SKM-1 (cell line): ENCODE data around the gene RAB17.
"Not testable (repeated sequence)": the region's sequence is repeated elsewhere in the genome, so short reads cannot be mapped to it uniquely, and the experiment has no call there.

ENCODE experiments used
- DNase-seq: peaks from one replicate; lab custom pipeline; 2025; ENCODE audit not compliant: unreplicated experiment; lab: John Stamatoyannopoulos, UW

RAB17 gene

GRCh38 chr2:237600205-237600846 lies 9.8 kb upstream of the RAB17 start:
- no peak for DNase-seq

GRCh38 chr2:237599465-237600110 lies 9.1 kb upstream of the RAB17 start:
- no peak for DNase-seq

- no peak for DNase-seq
Measured at GRCh38 chr2:237598468-237599208, 8.1 kb upstream of the RAB17 start.

DNA sequence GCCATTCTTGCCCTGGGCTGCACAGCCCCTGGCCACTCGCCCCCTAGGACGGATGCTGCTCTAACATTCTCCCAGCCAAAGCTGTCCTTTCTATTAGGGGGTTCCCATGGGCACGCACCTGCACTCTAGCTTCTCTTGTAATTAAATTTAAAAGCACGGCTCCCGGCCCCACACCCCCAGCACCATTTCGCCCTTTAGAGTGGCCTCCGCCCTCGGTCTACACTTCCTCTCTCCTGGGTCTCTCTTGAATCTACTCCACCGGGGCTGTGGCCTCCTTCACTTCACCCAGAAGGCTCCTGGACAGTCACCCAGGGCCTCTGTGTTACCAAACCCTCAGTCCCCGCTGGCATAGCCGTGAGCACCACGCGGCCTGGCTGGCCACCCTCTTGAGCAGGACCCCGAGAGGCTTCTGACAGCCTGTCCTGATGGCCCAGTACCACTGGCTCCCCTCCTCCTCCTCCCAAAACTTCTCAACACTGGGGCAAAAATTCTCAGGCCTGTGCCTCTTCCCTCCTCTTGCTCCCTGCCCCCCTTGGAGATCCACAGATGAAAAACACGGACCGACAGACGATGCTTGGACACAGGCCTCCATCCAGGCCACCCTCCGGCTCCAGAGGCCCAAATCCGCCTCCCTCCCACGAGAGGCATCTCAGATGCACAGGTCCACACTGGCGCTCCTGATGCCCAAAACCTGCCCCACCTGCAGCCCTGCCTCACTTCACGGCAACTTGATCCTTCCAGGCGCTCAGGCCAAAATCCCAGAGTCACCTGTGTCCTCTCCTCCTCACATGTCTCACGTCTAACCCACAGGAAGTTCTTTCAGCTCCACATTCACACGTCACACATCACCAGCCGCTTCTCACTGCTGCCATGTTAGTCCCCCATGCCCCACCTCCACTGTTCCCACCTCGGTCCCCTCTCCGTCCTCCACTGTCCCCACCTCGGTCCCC lies 6.9 kb upstream of the RAB17 start:
- no peak for DNase-seq

GRCh38 chr2:237596520-237597195 lies 6.1 kb upstream of the RAB17 start:
- DNase-seq: no peak

DNA sequence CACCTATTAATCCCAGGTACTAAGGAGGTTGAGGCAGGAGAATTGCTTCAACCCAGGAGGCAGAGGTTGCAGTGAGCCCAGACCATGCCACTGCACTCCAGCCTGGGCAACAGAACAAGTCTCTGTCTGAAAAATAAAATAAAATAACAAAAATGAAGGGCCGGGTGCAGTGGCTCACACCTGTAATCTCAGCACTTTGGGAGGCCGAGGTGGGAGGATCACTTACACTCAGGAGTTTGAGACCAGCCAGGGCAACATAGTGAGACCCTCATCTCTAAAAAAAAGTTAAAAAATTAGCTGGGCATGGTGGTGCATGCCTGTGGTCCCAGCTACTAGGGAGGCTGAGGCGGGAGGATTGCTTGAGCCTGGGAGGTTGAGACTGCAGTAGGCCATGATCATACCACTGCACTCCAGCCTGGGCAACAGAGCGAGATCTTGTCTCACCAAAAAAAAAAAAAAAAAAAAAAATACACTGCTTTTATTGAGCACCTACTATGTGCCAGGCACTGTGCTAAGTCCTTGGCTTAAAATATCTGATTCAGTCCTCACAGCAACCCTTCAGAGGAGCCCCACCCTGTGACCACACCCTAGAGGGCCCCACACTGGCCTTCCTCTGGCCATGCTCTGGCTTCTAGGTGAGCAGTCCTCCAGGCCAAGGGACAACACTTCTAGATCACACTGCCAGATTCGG lies 5.4 kb upstream of the RAB17 start:
- not testable (repeated sequence) for DNase-seq

DNA sequence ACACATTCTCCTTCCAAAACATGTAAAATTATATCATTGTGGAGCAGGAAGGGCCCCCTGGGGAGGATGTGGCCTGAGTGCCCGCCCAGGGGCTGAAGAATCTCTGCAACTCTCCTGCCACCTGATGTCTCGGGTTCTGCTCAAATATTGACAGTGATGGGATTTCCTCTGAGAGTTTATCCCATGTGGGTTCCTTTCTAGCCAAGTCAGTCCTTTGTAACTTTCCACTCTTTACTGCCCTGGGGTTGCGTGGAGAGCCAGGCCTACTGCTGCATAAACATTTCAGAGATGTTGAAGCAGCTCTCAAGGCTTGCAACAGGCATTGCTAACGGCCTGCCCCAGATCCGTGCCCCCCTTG lies 4.0 kb upstream of the RAB17 start:
- DNase-seq: no peak

- no peak for DNase-seq
Measured at GRCh38 chr2:237593596-237594320, 3.2 kb upstream of the RAB17 start.

DNA sequence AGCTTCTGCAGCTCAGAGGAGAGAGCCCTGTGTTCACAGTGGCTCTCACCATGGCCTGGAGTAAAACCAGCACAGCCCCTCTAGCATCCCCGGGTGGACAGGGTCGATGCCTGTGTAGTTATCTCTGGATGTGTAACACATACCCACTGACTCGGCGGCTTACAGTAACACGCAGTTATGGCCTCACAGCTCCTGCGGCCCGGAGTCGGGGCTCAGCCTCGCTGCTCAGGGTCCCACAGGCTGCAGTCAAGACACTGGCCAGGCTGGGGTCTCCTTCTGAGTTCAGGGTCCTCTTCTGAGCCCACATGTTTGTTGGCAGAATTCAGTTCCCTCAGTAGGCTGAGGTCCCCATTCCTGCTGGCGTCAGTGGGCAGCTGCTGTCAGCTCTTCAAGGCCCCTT lies 2.5 kb upstream of the RAB17 start:
- DNase-seq: no peak

GRCh38 chr2:237592425-237592980 lies 2.0 kb upstream of the RAB17 start:
- DNase-seq: no peak

- peak; percentile 37 for DNase-seq
Measured at GRCh38 chr2:237591141-237591881, 777 bp upstream of the RAB17 start.

DNA sequence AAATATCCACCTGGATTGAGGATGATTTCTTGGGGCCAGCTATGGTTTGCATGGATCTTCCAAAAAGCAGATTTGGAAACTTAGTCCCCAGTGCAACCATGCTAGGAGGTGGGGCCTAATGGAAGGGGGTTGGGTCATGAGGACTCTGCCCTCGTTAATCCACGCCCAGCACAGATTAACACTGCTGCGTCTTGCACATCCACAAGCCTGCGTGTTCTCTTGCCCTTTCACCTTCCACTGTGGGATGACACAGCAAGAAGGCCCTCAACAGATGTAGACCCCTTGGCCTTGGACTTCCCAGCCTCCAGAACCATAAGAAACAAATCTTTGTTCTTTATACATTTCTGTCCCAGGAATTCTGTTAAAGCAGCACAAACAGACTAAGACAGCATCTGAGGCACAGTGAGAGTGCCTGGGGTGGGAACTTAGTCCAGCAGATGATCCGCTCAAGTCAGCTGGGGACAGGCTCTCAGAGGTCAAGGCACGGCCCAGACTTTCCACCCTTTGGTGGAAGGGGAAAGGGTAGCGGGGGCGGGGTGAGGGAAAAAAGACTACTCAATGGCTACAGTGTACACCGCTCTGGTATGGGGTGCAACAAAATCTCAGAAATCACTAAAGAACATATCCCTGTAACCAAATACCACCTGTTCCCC lies 2.4 kb downstream of the RAB17 start:
- no peak for DNase-seq

DNA sequence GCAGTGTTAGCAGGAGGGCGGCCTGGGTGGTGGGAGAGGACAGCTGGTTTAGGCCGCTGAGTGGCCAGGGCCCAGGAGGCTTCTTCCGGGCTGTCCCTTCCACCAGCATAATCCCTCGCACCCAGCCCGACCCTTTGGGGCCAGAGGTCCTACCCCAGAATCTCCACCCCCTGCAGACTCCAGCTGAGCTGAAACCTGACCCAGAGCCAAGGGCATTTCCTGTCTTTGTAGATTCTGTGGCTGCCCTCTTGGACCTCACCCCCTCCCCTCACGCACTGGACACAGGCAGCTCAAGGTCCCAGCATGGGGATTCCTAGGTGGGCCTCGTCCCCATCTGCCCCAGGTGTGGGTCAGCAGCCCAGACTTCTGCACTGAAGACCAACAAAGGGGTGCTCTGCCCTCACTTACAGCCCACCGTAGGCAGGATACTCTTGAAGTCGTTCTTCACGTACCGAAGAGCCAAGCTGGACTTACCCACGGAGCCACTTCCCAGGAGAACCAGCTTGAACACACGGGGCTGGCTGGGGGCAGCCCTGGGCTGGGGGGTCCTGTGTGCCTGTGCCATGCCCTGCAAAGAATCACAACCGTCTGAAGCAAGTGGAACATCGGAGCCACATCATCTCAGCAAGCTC lies 4.8 kb downstream of the RAB17 start:
- no peak for DNase-seq

DNA sequence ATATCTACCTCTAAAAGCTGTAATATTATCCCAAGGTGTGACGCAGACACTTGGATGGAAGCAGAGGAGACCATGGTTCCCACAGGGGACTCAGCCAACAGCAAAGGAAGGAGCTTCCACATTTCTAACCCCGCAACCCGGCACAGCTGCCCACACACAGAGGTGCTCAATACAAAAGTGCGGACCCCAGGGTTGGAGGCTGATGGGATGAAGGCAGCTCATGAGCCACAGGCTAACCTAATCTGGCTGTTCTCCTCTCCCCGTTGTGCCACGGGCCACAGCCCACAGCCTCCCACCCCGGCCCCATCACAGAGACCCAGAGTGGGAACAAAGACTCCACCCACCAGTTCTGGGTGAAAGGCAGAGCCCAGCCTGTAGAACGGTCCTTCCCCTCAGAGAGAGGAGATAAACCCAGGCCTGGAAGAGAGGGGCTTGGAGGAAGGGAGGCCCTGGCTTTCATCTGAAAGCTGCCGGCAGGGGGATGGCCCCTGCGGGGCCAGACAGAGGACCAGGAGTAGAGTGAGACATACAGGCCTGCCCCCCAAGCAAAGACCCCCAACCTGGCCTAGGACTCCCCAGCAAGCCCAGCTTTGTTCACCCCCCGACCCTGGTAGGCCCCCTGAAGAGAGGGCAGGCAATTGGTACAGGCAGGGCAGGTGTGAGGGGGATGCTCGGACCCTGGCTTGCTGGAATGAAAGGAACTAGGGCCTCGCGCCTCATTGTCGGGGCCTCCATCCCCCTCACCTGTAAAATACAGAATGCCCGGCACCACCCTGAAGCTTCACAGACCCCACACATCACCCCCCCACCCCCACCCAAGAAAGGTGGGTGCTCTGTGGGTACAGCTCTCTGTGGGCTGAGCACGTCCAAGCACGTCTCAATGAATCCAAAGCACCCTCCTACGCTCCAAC lies 6.9 kb downstream of the RAB17 start:
- DNase-seq: no peak

- no peak for DNase-seq
Measured at GRCh38 chr2:237581751-237582746, 8.5 kb downstream of the RAB17 start.
